Measurements from ENCODE around the gene ACADVL. TPM values are rescaled to one million over a fixed set of nuclear protein-coding genes. Genes with fewer than 3 reads are reported as not detected.

The ACADVL gene
- polyA plus RNA-seq, 1 of the 3 experiments (the other 2 are of a cell fraction) = 635 TPM

GRCh38 chr17:7221278-7222092 lies 1.7 kb downstream of the ACADVL start:
- peak overlapping the region in 1 of 2 experiments; percentile 76 for H3K27ac ChIP-seq (ENCODE audit: low read depth in 2 of 2, low read length in 1 of 2)
- ChIA-PET CTCF (interaction anchor here (0.6 to 4.3 kb wide), 13 partner anchors 7 to 176 kb away, joined by 3 to 44 read pairs (median 5); partner anchors contain the start of genes CTDNEP1, DVL2, GABARAP and PHF23), POLR2A (interaction anchor here (0.6 to 4.9 kb wide), 12 partner anchors 8 to 159 kb away, joined by 3 to 27 read pairs (median 6); partner anchors contain the start of genes CTDNEP1, DVL2, ELP5 and GABARAP)
- no peaks in the 10 kb centered on the region for H3K9me2 ChIP-seq
- peak overlapping the region in 1 of 2 experiments; percentile 79; a peak in 2 of 4 replicates for H3K4me3 ChIP-seq (ENCODE audit: low read depth in 2 of 2, low read length in 1 of 2)
- peaks cover 16 to 41% of the 10 kb centered on the region in 2 experiments; a peak in 2 of 4 replicates for H3K4me1 ChIP-seq (ENCODE audit: control insufficient read depth in 1 of 2, insufficient read depth in 2 of 2, low read depth in 1 of 2, low read length in 1 of 2)
- H3F3A ChIP-seq (replicated peaks; ENCODE audit: insufficient read depth) = peaks cover 43% of the 10 kb centered on the region
- H2AFZ ChIP-seq (ENCODE audit: low read depth) = no peak overlapping the region
- no peaks in the 10 kb centered on the region for H3K9me3 ChIP-seq
- WGBS (ENCODE audit: low lambda C conversion rate) = 91% methylated on average over 7 of the region's 10 CpGs
- peaks cover 33% of the 10 kb centered on the region for H3K79me2 ChIP-seq (ENCODE audit: insufficient read depth)
- H3K9ac ChIP-seq = peak overlapping the region; percentile 88; the same call in 1 of the 2 replicates
- no peak for DNase-seq
- H3K36me3 ChIP-seq (replicated peaks in 1 of 2; ENCODE audit: control insufficient read depth in 1 of 2, insufficient read depth in 2 of 2, low read length in 1 of 2) = peaks cover 28 to 42% of the 10 kb centered on the region in 2 experiments
- TF ChIP-seq POLR2AphosphoS5 (IDR thresholded peaks at IDR 0.05; ENCODE audit: low read depth, low read length) (peak; percentile 40; the same call in 1 of the 2 replicates), SIN3A (IDR thresholded peaks at IDR 0.05; ENCODE audit: borderline replicate concordance, low read depth, low read length) (no peak; the same call in 1 of the 2 replicates), FOSL2 (IDR thresholded peaks at IDR 0.05; ENCODE audit: borderline replicate concordance, low read depth) (no peak)
- TF ChIP-seq, protein P1, sequence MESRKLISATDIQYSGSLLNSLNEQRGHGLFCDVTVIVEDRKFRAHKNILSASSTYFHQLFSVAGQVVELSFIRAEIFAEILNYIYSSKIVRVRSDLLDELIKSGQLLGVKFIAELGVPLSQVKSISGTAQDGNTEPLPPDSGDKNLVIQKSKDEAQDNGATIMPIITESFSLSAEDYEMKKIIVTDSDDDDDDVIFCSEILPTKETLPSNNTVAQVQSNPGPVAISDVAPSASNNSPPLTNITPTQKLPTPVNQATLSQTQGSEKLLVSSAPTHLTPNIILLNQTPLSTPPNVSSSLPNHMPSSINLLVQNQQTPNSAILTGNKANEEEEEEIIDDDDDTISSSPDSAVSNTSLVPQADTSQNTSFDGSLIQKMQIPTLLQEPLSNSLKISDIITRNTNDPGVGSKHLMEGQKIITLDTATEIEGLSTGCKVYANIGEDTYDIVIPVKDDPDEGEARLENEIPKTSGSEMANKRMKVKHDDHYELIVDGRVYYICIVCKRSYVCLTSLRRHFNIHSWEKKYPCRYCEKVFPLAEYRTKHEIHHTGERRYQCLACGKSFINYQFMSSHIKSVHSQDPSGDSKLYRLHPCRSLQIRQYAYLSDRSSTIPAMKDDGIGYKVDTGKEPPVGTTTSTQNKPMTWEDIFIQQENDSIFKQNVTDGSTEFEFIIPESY (IDR thresholded peaks at IDR 0.05; ENCODE audit: borderline replicate concordance, low read depth) = 0 out of 2 replicates have a peak, but pooled peaks have one; percentile 30
- H3K27me3 ChIP-seq (ENCODE audit: insufficient read depth) = no peaks in the 10 kb centered on the region
- H4K20me1 ChIP-seq (ENCODE audit: insufficient read depth) = no peaks in the 10 kb centered on the region; the same call in 1 of the 2 replicates
- peak overlapping the region; percentile 100 for H3K4me2 ChIP-seq

GRCh38 chr17:7222093-7222971 lies 2.6 kb downstream of the ACADVL start:
- H4K20me1 ChIP-seq (ENCODE audit: insufficient read depth) = no peaks in the 10 kb centered on the region; the same call in 1 of the 2 replicates
- H3K36me3 ChIP-seq (replicated peaks in 1 of 2; ENCODE audit: control insufficient read depth in 1 of 2, insufficient read depth in 2 of 2, low read length in 1 of 2) = peaks cover 28 to 51% of the 10 kb centered on the region in 2 experiments
- peak overlapping the region; percentile 100; the same call in 1 of the 2 replicates for H3K4me2 ChIP-seq
- peaks cover 39% of the 10 kb centered on the region for H3F3A ChIP-seq (replicated peaks; ENCODE audit: insufficient read depth)
- 88% methylated on average over 12 of the region's 15 CpGs for WGBS (ENCODE audit: low lambda C conversion rate)
- ChIA-PET POLR2A (interaction anchor here (1.0 to 4.9 kb wide), 4 partner anchors 10 to 29 kb away, joined by 4 to 27 read pairs (median 8); partner anchors contain the start of genes CTDNEP1, DVL2 and ELP5), CTCF (interaction anchor here (0.6 to 4.3 kb wide), 6 partner anchors 8 to 176 kb away, joined by 3 to 29 read pairs (median 9); partner anchors contain the start of genes DVL2 and PHF23)
- H3K27me3 ChIP-seq (ENCODE audit: insufficient read depth) = no peaks in the 10 kb centered on the region
- peaks cover 16 to 35% of the 10 kb centered on the region in 2 experiments; a peak in 2 of 4 replicates for H3K4me1 ChIP-seq (ENCODE audit: control insufficient read depth in 1 of 2, insufficient read depth in 2 of 2, low read depth in 1 of 2, low read length in 1 of 2)
- H3K4me3 ChIP-seq (ENCODE audit: low read depth in 2 of 2, low read length in 1 of 2) = no peak overlapping the region
- no peak overlapping the region for H2AFZ ChIP-seq (ENCODE audit: low read depth)
- H3K9ac ChIP-seq = no peak overlapping the region
- no peak for DNase-seq
- no peaks in the 10 kb centered on the region for H3K9me3 ChIP-seq
- no peaks in the 10 kb centered on the region for H3K9me2 ChIP-seq
- peak overlapping the region in 1 of 2 experiments; percentile 9; a peak in 1 of 4 replicates for H3K27ac ChIP-seq (ENCODE audit: low read depth in 2 of 2, low read length in 1 of 2)
- peaks cover 26% of the 10 kb centered on the region for H3K79me2 ChIP-seq (ENCODE audit: insufficient read depth)
- TF ChIP-seq TEAD4 (IDR thresholded peaks at IDR 0.05; ENCODE audit: borderline replicate concordance, insufficient read depth) (no peak), NRF1 (IDR thresholded peaks at IDR 0.05; ENCODE audit: low read depth, low read length) (no peak), MXI1 (IDR thresholded peaks at IDR 0.05; ENCODE audit: low read depth, low read length) (no peak), POLR2AphosphoS5 (IDR thresholded peaks at IDR 0.05; ENCODE audit: low read depth, low read length) (0 out of 2 replicates have a peak, but pooled peaks have one; percentile 5), FOXM1 (IDR thresholded peaks at IDR 0.05; ENCODE audit: low read depth) (no peak), IRF3 (IDR thresholded peaks at IDR 0.05; ENCODE audit: low read depth, low read length) (no peak)
- TF ChIP-seq, protein P1 (IDR thresholded peaks at IDR 0.05; ENCODE audit: borderline replicate concordance, low read depth) = no peak
- TF ChIP-seq, protein P2, sequence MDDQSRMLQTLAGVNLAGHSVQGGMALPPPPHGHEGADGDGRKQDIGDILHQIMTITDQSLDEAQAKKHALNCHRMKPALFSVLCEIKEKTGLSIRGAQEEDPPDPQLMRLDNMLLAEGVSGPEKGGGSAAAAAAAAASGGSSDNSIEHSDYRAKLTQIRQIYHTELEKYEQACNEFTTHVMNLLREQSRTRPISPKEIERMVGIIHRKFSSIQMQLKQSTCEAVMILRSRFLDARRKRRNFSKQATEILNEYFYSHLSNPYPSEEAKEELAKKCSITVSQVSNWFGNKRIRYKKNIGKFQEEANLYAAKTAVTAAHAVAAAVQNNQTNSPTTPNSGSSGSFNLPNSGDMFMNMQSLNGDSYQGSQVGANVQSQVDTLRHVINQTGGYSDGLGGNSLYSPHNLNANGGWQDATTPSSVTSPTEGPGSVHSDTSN (IDR thresholded peaks at IDR 0.05) = 0 out of 2 replicates have a peak, but pooled peaks have one; percentile 3
